Measurements from ENCODE around the gene HYOU1. TPM values are rescaled to one million over a fixed set of nuclear protein-coding genes. Genes with fewer than 3 reads are reported as not detected.
"Not testable (repeated sequence)": the region's sequence is repeated elsewhere in the genome, so short reads cannot be mapped to it uniquely, and the experiment has no call there.

The HYOU1 gene
- total and polyA plus RNA-seq, 2 donors: 35.5 to 65.6 TPM

DNA sequence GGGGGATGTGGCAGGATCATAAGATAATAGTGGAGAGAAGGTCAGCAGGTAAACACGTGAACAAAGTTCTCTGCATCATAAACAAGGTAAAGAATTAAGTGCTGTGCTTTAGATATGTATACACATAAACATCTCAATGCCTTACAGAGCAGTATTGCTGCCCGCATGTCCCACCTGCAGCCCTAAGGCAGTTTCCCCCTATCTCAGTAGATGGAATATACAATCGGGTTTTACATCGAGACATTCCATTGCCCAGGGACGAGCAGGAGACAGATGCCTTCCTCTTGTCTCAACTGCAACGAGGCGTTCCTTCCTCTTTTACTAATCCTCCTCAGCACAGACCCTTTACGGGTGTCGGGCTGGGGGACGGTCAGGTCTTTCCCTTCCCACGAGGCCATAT lies 17.5 kb downstream of the HYOU1 start:
- H3K36me3 ChIP-seq (ENCODE audit: control insufficient read depth in 2 of 2, insufficient read depth in 2 of 2, low read length in 1 of 2); H3K4me1 ChIP-seq (ENCODE audit: control insufficient read depth in 2 of 2, insufficient read depth in 2 of 2, low read length in 2 of 2); DNase-seq (ENCODE audit: low read depth in 6 of 9, low spot score in 9 of 9); H3K27me3 ChIP-seq (ENCODE audit: control insufficient read depth in 2 of 2, insufficient read depth in 1 of 2, low read length in 1 of 2); H3K4me3 ChIP-seq (ENCODE audit: low read length in 2 of 2); H3K9me3 ChIP-seq (ENCODE audit: control insufficient read depth in 2 of 2, insufficient read depth in 1 of 2, low read length in 1 of 2); H3K27ac ChIP-seq (ENCODE audit: low read depth in 1 of 2, low read length in 1 of 2): not testable (repeated sequence)
- 22% methylated on average over 11 of the region's 11 CpGs for WGBS

- H3K4me1 ChIP-seq (ENCODE audit: control insufficient read depth in 2 of 2, insufficient read depth in 2 of 2, low read length in 2 of 2): peaks cover 0 to 4% of the 10 kb centered on the region in 2 donors
- DNase-seq (ENCODE audit: low read depth in 6 of 9, low spot score in 9 of 9): no peak
- H3K27me3 ChIP-seq (ENCODE audit: control insufficient read depth in 2 of 2, insufficient read depth in 1 of 2, low read length in 1 of 2): no peaks in the 10 kb centered on the region
- H3K9me3 ChIP-seq (ENCODE audit: control insufficient read depth in 2 of 2, insufficient read depth in 1 of 2, low read length in 1 of 2): no peaks in the 10 kb centered on the region
- H3K4me3 ChIP-seq (ENCODE audit: low read length in 2 of 2): no peak overlapping the region
- 98% methylated on average over 5 of the region's 5 CpGs for WGBS
- H3K27ac ChIP-seq (ENCODE audit: low read depth in 1 of 2, low read length in 1 of 2): no peak overlapping the region
- no peaks in the 10 kb centered on the region for H3K36me3 ChIP-seq (ENCODE audit: control insufficient read depth in 2 of 2, insufficient read depth in 2 of 2, low read length in 1 of 2)
Measured at GRCh38 chr11:119038884-119039283, 18.1 kb downstream of the HYOU1 start.

DNA sequence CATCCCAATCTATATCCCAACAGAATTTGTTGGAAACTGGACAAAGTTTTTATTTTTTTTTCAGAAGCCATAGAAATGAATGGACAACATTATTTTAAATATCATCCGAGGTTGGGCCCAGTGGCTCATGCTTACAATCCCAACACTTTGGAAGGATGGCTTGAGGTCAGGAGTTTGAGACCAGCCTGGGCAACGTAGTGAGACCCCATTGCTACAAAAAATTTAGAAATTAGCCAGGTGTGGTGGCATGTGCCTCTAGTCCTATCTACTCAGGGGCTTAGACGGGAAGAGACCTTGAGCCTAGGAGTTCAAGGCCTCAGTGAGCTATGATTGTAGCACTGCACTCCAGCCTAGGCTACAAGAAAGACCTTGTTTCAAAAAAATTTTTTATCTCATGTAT lies 22.2 kb downstream of the HYOU1 start:
- no peak overlapping the region for H3K4me3 ChIP-seq (ENCODE audit: low read length in 2 of 2)
- H3K9me3 ChIP-seq (ENCODE audit: control insufficient read depth in 2 of 2, insufficient read depth in 1 of 2, low read length in 1 of 2): no peaks in the 10 kb centered on the region
- no peaks in the 10 kb centered on the region for H3K36me3 ChIP-seq (ENCODE audit: control insufficient read depth in 2 of 2, insufficient read depth in 2 of 2, low read length in 1 of 2)
- no peak overlapping the region for H3K27ac ChIP-seq (ENCODE audit: low read depth in 1 of 2, low read length in 1 of 2)
- 85% methylated on average over 3 of the region's 3 CpGs for WGBS
- peaks cover 0 to 12% of the 10 kb centered on the region in 2 donors for H3K4me1 ChIP-seq (ENCODE audit: control insufficient read depth in 2 of 2, insufficient read depth in 2 of 2, low read length in 2 of 2)
- H3K27me3 ChIP-seq (ENCODE audit: control insufficient read depth in 2 of 2, insufficient read depth in 1 of 2, low read length in 1 of 2): no peaks in the 10 kb centered on the region
- no peak for DNase-seq (ENCODE audit: low read depth in 6 of 9, low spot score in 9 of 9)

GRCh38 chr11:119033421-119033820 lies 23.6 kb downstream of the HYOU1 start:
- not testable (repeated sequence) for H3K27ac ChIP-seq (ENCODE audit: low read depth in 1 of 2, low read length in 1 of 2); DNase-seq (ENCODE audit: low read depth in 6 of 9, low spot score in 9 of 9); H3K36me3 ChIP-seq (ENCODE audit: control insufficient read depth in 2 of 2, insufficient read depth in 2 of 2, low read length in 1 of 2); H3K9me3 ChIP-seq (ENCODE audit: control insufficient read depth in 2 of 2, insufficient read depth in 1 of 2, low read length in 1 of 2); H3K4me3 ChIP-seq (ENCODE audit: low read length in 2 of 2); H3K27me3 ChIP-seq (ENCODE audit: control insufficient read depth in 2 of 2, insufficient read depth in 1 of 2, low read length in 1 of 2)
- WGBS: 97% methylated on average over 10 of the region's 10 CpGs
- peaks cover 3 to 24% of the 10 kb centered on the region in 2 donors for H3K4me1 ChIP-seq (ENCODE audit: control insufficient read depth in 2 of 2, insufficient read depth in 2 of 2, low read length in 2 of 2)

DNA sequence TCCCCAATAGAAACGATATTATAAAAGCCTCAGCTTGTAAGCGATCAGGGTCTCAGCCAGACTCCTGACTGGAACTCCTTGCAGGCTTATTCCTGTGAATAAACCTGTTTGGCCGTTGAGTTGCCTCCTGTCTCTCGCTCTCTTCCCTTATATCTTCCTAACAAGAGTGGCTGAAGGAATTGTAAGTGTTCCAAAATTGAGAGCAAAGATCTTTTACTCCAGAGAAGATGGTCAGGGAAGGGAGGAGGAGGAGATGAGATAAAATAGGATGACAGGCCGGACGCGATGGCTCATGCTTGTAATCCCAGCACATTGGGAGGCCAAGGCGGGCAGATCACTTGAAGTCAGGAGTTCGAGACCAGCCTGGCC lies 25.1 kb downstream of the HYOU1 start:
- Histone ChIP-seq H3K4me3 (ENCODE audit: low read length in 2 of 2) (no peak overlapping the region), H3K9me3 (ENCODE audit: control insufficient read depth in 2 of 2, insufficient read depth in 1 of 2, low read length in 1 of 2) (no peaks in the 10 kb centered on the region), H3K27me3 (ENCODE audit: control insufficient read depth in 2 of 2, insufficient read depth in 1 of 2, low read length in 1 of 2) (no peaks in the 10 kb centered on the region), H3K36me3 (ENCODE audit: control insufficient read depth in 2 of 2, insufficient read depth in 2 of 2, low read length in 1 of 2) (peaks cover 0 to 13% of the 10 kb centered on the region in 2 donors), H3K27ac (ENCODE audit: low read depth in 1 of 2, low read length in 1 of 2) (no peak overlapping the region), H3K4me1 (ENCODE audit: control insufficient read depth in 2 of 2, insufficient read depth in 2 of 2, low read length in 2 of 2) (peaks cover 3 to 24% of the 10 kb centered on the region in 2 donors)
- 97% methylated on average over 9 of the region's 9 CpGs for WGBS
- DNase-seq (ENCODE audit: low read depth in 6 of 9, low spot score in 9 of 9): no peak

DNA sequence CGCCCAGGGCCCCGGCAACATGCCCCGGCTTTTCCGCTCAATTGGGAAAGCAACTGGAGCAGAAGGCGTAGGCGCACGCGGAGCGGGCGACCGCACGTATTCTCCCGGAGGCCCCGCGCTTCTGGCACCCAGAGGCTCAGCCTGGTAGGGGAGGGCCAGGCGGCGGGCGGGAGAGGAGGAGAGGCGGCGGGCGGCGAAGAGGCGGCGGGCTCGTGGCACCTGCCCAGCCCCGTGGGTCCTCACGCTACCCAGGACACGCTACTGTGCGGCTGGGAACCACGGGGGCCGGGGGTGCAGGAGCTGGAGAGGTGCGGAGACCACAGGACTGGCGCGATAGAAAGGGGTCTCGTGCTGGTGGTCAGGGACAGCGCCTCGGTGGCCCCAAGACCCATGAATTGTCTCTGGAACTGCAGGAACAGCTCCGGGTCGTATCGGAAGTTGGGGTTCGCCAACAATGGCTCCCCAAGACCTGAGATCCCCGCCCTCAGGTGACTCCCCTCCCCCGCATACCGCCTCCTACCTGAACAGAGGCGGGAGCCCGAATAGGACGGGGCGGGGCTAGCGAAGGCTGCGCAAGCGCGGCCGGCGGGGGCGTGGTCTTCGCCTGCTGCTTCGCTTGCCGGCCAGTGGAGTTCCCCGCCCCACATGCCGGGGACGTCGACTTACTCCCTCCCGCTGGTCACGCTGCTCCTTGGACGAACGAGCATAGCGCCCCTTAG lies 26.5 kb downstream of the HYOU1 start, which contains the start of gene SLC37A4:
SLC37A4 (minus strand) TSS at position 549 of the 719 bp plus-strand sequence.
- peak within 1 kb of the TSS; percentile 51 to 84 for H3K27ac ChIP-seq (ENCODE audit: low read depth in 1 of 2, low read length in 1 of 2)
- H3K9me3 ChIP-seq (ENCODE audit: control insufficient read depth in 2 of 2, insufficient read depth in 1 of 2, low read length in 1 of 2): no peaks in the 10 kb centered on the region
- H3K36me3 ChIP-seq (ENCODE audit: control insufficient read depth in 2 of 2, insufficient read depth in 2 of 2, low read length in 1 of 2): peaks cover 11 to 21% of the 10 kb centered on the region in 2 donors
- under 1% methylated on average over 67 of the region's 67 CpGs for WGBS
- peak within 1 kb of the TSS; percentile 69 to 91 for H3K4me3 ChIP-seq (ENCODE audit: low read length in 2 of 2)
- H3K4me1 ChIP-seq (ENCODE audit: control insufficient read depth in 2 of 2, insufficient read depth in 2 of 2, low read length in 2 of 2): peaks cover 3 to 24% of the 10 kb centered on the region in 2 donors
- DNase-seq (ENCODE audit: low read depth in 6 of 9, low spot score in 9 of 9): peak; percentile 62 to 91 (median 78)
- no peaks in the 10 kb centered on the region for H3K27me3 ChIP-seq (ENCODE audit: control insufficient read depth in 2 of 2, insufficient read depth in 1 of 2, low read length in 1 of 2)

DNA sequence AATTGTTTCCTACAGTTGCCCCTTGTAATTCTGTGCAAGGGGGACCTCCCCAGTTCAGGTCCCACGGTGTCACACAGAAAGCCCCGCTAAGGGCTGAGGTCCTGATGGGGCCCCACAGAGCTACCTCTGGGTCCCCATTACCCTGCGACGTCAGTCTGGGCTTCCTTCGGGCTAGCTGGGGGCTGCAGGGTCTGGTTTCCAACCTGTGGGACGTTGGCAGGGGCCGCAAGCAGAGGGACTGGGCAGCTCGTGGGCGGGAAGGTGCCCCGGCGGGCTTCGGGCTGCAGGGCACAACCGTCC lies 27.0 kb downstream of the HYOU1 start:
- Histone ChIP-seq H3K36me3 (ENCODE audit: control insufficient read depth in 2 of 2, insufficient read depth in 2 of 2, low read length in 1 of 2) (peaks cover 16 to 27% of the 10 kb centered on the region in 2 donors), H3K27me3 (ENCODE audit: control insufficient read depth in 2 of 2, insufficient read depth in 1 of 2, low read length in 1 of 2) (no peaks in the 10 kb centered on the region), H3K27ac (ENCODE audit: low read depth in 1 of 2, low read length in 1 of 2) (peak overlapping the region in 1 of 2 donors; percentile 51), H3K4me3 (ENCODE audit: low read length in 2 of 2) (peak overlapping the region; percentile 69 to 91), H3K4me1 (ENCODE audit: control insufficient read depth in 2 of 2, insufficient read depth in 2 of 2, low read length in 2 of 2) (peaks cover 3 to 22% of the 10 kb centered on the region in 2 donors), H3K9me3 (ENCODE audit: control insufficient read depth in 2 of 2, insufficient read depth in 1 of 2, low read length in 1 of 2) (no peaks in the 10 kb centered on the region)
- peak in 1 of 9 donors; percentile 15 for DNase-seq (ENCODE audit: low read depth in 6 of 9, low spot score in 9 of 9)
- 16% methylated on average over 13 of the region's 13 CpGs for WGBS

DNA sequence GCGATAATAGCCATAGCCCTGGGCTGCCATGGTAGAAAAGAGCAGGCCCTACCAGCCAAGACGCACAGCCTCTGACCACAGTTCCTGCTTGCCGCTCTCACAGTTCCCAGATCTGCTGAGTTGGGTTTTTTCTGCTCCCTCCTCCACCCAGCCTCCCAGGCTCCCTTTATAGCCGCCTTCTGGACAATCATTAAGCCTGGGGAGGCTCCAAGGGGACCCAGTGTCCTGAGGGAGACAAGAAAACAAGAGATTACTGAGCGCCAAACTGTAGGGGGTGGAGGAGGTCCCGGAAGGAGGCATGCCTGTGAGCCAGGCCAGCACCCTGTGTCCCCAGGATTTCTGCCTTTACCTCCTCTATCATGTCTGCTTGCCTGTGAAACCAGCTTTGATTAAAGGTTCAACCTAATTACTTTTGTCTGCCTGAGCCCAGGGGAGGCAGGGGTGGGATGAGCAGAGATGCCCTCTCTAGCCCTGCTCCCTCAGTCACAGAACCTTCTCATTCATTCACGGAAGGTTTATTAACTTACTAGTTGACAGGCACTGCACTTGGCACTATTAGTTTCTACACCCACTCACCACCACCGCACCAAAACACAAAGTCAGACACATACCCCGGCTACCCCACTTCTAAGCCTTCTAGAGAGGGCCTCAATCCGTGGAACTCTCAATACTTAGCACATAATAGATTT lies 27.5 kb downstream of the HYOU1 start:
- 76% methylated on average over 10 of the region's 10 CpGs for WGBS
- Histone ChIP-seq H3K9me3 (ENCODE audit: control insufficient read depth in 2 of 2, insufficient read depth in 1 of 2, low read length in 1 of 2) (no peaks in the 10 kb centered on the region), H3K27me3 (ENCODE audit: control insufficient read depth in 2 of 2, insufficient read depth in 1 of 2, low read length in 1 of 2) (no peaks in the 10 kb centered on the region), H3K36me3 (ENCODE audit: control insufficient read depth in 2 of 2, insufficient read depth in 2 of 2, low read length in 1 of 2) (peaks cover 20 to 31% of the 10 kb centered on the region in 2 donors), H3K27ac (ENCODE audit: low read depth in 1 of 2, low read length in 1 of 2) (no peak overlapping the region), H3K4me3 (ENCODE audit: low read length in 2 of 2) (peak overlapping the region; percentile 69 to 91), H3K4me1 (ENCODE audit: control insufficient read depth in 2 of 2, insufficient read depth in 2 of 2, low read length in 2 of 2) (peaks cover 3 to 19% of the 10 kb centered on the region in 2 donors)
- DNase-seq (ENCODE audit: low read depth in 6 of 9, low spot score in 9 of 9): no peak

DNA sequence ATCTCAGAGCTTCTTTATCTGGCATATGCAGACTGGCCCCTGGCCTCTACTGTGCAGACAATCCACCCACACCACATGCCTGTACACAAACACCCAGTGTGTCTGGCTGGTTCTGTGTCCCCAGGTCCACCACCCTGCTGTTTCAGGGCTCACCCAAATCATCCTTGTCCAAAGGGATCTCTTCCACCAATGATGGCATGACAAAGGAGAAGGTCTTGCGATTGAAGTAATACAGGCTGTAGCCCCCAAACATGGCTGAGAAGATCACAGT lies 28.0 kb downstream of the HYOU1 start:
- DNase-seq (ENCODE audit: low read depth in 6 of 9, low spot score in 9 of 9): no peak
- H3K4me3 ChIP-seq (ENCODE audit: low read length in 2 of 2): no peak overlapping the region
- no peaks in the 10 kb centered on the region for H3K27me3 ChIP-seq (ENCODE audit: control insufficient read depth in 2 of 2, insufficient read depth in 1 of 2, low read length in 1 of 2)
- no peaks in the 10 kb centered on the region for H3K9me3 ChIP-seq (ENCODE audit: control insufficient read depth in 2 of 2, insufficient read depth in 1 of 2, low read length in 1 of 2)
- H3K36me3 ChIP-seq (ENCODE audit: control insufficient read depth in 2 of 2, insufficient read depth in 2 of 2, low read length in 1 of 2): peaks cover 25 to 36% of the 10 kb centered on the region in 2 donors
- WGBS: 96% methylated on average over 1 of the region's 1 CpG
- no peak overlapping the region for H3K27ac ChIP-seq (ENCODE audit: low read depth in 1 of 2, low read length in 1 of 2)
- H3K4me1 ChIP-seq (ENCODE audit: control insufficient read depth in 2 of 2, insufficient read depth in 2 of 2, low read length in 2 of 2): peaks cover 3 to 19% of the 10 kb centered on the region in 2 donors

Data from thymus (tissue), 11 donors.